Measurements from ENCODE around the gene ARHGEF37. TPM values are rescaled to one million over a fixed set of nuclear protein-coding genes. Genes with fewer than 3 reads are reported as not detected.
"Not testable (repeated sequence)": the region's sequence is repeated elsewhere in the genome, so short reads cannot be mapped to it uniquely, and the experiment has no call there.

ARHGEF37 gene
- total RNA-seq, 1 donor from 2014 or later = 1.1 TPM

DNA sequence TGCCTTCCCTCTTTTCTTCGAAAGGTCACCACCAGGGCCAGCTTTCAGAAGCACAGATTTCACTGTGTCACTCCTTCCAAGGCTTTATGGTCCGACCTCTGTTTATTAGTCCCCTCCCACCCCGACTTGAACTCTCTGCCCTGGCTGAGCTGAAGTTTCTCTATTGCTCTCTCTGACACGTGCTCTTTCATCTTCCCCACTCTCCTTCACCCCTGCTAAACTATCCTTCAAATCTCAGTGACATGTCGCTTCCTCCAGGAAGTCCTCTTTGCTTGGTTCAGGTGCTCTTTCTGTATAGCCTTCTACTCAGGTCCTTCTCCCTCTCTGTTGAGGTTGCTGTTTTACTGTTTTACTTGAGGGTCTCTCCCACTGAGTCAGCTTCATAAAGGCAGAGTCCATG is 64.4 kb downstream of the ARHGEF37 start:
- no peak overlapping the region for H3K27ac Mint-ChIP-seq
- H3K27me3 Mint-ChIP-seq = no peaks in the 10 kb centered on the region
- TF ChIP-seq, protein P1, sequence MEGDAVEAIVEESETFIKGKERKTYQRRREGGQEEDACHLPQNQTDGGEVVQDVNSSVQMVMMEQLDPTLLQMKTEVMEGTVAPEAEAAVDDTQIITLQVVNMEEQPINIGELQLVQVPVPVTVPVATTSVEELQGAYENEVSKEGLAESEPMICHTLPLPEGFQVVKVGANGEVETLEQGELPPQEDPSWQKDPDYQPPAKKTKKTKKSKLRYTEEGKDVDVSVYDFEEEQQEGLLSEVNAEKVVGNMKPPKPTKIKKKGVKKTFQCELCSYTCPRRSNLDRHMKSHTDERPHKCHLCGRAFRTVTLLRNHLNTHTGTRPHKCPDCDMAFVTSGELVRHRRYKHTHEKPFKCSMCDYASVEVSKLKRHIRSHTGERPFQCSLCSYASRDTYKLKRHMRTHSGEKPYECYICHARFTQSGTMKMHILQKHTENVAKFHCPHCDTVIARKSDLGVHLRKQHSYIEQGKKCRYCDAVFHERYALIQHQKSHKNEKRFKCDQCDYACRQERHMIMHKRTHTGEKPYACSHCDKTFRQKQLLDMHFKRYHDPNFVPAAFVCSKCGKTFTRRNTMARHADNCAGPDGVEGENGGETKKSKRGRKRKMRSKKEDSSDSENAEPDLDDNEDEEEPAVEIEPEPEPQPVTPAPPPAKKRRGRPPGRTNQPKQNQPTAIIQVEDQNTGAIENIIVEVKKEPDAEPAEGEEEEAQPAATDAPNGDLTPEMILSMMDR (IDR thresholded peaks at IDR 0.05) = no peak
- no peaks in the 10 kb centered on the region for H3K36me3 Mint-ChIP-seq (ENCODE audit: low read depth)
- intact Hi-C loops (cut with micrococcal nuclease) = no loop called here
- no peak for ATAC-seq (ENCODE audit: low read depth)
- H3K4me3 Mint-ChIP-seq = no peak overlapping the region
- no peak for DNase-seq
- H3K9me3 Mint-ChIP-seq = no peaks in the 10 kb centered on the region
- ChIA-PET CTCF (no interaction called here), POLR2A (no interaction called here)
- no peaks in the 10 kb centered on the region for H3K4me1 Mint-ChIP-seq

DNA sequence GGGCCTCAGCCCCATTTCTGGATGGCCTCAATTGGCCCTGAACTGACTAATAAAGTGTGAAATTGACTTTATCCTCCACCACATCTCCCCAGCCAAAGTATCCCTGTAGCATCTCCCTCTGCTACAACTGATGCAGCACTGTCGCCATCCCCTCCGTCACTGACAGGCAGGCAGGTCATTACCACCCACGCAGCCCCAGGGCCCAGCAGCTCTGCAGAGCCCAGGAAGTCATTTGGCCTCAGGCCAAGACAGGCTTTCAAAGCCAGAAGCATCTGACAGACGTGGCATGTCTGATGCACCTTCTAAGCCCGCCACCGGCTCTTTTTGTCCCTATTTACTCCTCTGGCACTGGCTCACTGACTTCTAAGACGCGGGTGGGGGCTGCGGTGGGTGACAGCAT is 65.3 kb downstream of the ARHGEF37 start:
- H3K27ac Mint-ChIP-seq = no peak overlapping the region
- TF ChIP-seq, protein P1 (IDR thresholded peaks at IDR 0.05) = no peak
- H3K36me3 Mint-ChIP-seq (ENCODE audit: low read depth) = no peaks in the 10 kb centered on the region
- no peak for DNase-seq
- no peak for ATAC-seq (ENCODE audit: low read depth)
- no peak overlapping the region for H3K4me3 Mint-ChIP-seq
- no peaks in the 10 kb centered on the region for H3K9me3 Mint-ChIP-seq
- no peaks in the 10 kb centered on the region for H3K4me1 Mint-ChIP-seq
- ChIA-PET POLR2A (no interaction called here), CTCF (no interaction called here)
- H3K27me3 Mint-ChIP-seq = no peaks in the 10 kb centered on the region
- intact Hi-C loops (cut with micrococcal nuclease) = no loop called here

GRCh38 chr5:149647334-149647733 is 66.0 kb downstream of the ARHGEF37 start:
- Mint-ChIP-seq H3K4me3 (no peak overlapping the region), H3K36me3 (ENCODE audit: low read depth) (no peaks in the 10 kb centered on the region), H3K9me3 (no peaks in the 10 kb centered on the region), H3K4me1 (no peaks in the 10 kb centered on the region), H3K27ac (no peak overlapping the region), H3K27me3 (no peaks in the 10 kb centered on the region)
- ATAC-seq (ENCODE audit: low read depth) (no peak), DNase-seq (no peak)
- intact Hi-C loops (cut with micrococcal nuclease) = no loop called here
- CTCF ChIA-PET = no interaction called here
- TF ChIP-seq, protein P1 (IDR thresholded peaks at IDR 0.05) = no peak
- POLR2A ChIA-PET = no interaction called here

- H3K9me3 Mint-ChIP-seq; H3K27ac Mint-ChIP-seq; DNase-seq; intact Hi-C loops (cut with micrococcal nuclease); CTCF ChIA-PET; H3K36me3 Mint-ChIP-seq (ENCODE audit: low read depth); H3K27me3 Mint-ChIP-seq; ATAC-seq (ENCODE audit: low read depth); POLR2A ChIA-PET; H3K4me1 Mint-ChIP-seq; H3K4me3 Mint-ChIP-seq: not testable (repeated sequence)
Observed at GRCh38 chr5:149648464-149649393, 67.4 kb downstream of the ARHGEF37 start.

DNA sequence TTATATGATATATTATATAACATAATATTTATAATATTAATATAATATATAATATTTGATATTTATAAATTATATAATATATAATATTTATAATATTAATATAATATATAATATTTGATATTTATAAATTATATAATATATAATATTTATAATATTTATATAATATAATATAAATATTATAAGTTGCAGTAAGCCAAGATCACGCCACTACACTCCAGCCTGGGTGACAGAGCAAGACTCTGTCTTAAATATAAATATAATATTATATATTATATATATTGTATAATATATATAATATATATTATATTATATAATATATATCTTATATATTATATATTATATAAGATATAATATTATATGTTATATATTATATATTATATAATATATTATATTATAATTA is 68.4 kb downstream of the ARHGEF37 start:
- POLR2A ChIA-PET; H3K36me3 Mint-ChIP-seq (ENCODE audit: low read depth); DNase-seq; H3K27ac Mint-ChIP-seq; H3K4me1 Mint-ChIP-seq; ATAC-seq (ENCODE audit: low read depth); intact Hi-C loops (cut with micrococcal nuclease); H3K27me3 Mint-ChIP-seq; CTCF ChIA-PET; H3K4me3 Mint-ChIP-seq; H3K9me3 Mint-ChIP-seq: not testable (repeated sequence)

DNA sequence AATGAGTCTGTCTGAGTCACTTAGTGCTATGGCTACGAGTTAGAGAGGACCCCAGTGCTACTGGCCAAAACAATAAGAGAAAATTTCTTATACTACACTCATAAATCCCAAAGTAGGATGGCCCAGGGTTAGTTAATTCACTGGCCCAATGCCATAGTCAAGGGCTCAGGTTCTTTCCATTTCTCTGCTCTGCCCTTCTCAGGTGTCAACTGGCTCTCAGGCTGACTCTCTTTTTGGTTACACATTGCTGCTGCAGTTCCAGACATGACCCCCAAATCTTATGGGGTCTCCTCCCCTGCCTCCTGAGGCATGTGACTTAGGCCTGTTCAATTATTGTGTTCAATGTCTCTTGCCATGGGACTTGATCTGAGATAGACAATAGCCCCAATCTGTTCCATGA is 70.4 kb downstream of the ARHGEF37 start:
- DNase-seq = no peak

More for the DNA sequence above, 70.4 kb downstream of the ARHGEF37 start:
- intact Hi-C loops (cut with micrococcal nuclease) = no loop called here
- peaks cover 2% of the 10 kb centered on the region for H3K9me3 Mint-ChIP-seq
- POLR2A ChIA-PET = no interaction called here
- TF ChIP-seq, protein P1 (IDR thresholded peaks at IDR 0.05) = no peak
- no peak overlapping the region for H3K4me3 Mint-ChIP-seq
- CTCF ChIA-PET = no interaction called here
- no peak overlapping the region for H3K27ac Mint-ChIP-seq
- no peaks in the 10 kb centered on the region for H3K27me3 Mint-ChIP-seq
- no peak for ATAC-seq (ENCODE audit: low read depth)
- no peaks in the 10 kb centered on the region for H3K4me1 Mint-ChIP-seq
- H3K36me3 Mint-ChIP-seq (ENCODE audit: low read depth) = no peaks in the 10 kb centered on the region

All from activated B cell treated with CpG ODN at 0.5 μM for 24 hours (primary cell).